Stimulated activated naive B cell treated with anti-CD40 and anti-IgM and Interleukin-4, amounts not matched to agents 10 μg/mL and 1 μg/mL and 100 μg/mL, for 72 hours (primary cell): ENCODE results near the gene CLSTN2.

Source experiments
- ATAC-seq, 2 donors: fragments of 150-1000 bp; cut with Tn5 transposase; replicated peaks; 2 replicates each; pipeline ENCODE4 v1.10.0; 2021; ENCODE audit warnings: moderate library complexity in 1 of 2
- DNase-seq: peaks from one replicate; pipeline ENCODE4 v3.0.0; 2021
- H3K27ac Mint-ChIP-seq: one replicate; pipeline ENCODE4 v1.8.0; 2022; ENCODE audit warnings: mild to moderate bottlenecking, mixed read lengths
- H3K27me3 Mint-ChIP-seq, 2 donors: one replicate each; pipeline ENCODE4 v1.8.0; 2022; ENCODE audit warnings: mixed read lengths in 2 of 2
- H3K36me3 Mint-ChIP-seq, 2 donors: one replicate each; pipeline ENCODE4 v1.8.0; 2022; ENCODE audit warnings: mixed read lengths in 2 of 2, mild to moderate bottlenecking in 1 of 2
- H3K4me1 Mint-ChIP-seq, 2 donors: one replicate each; pipeline ENCODE4 v1.8.0; 2022; ENCODE audit warnings: mixed read lengths in 2 of 2, mild to moderate bottlenecking in 1 of 2
- H3K4me3 Mint-ChIP-seq, 2 donors: one replicate each; pipeline ENCODE4 v1.8.0; 2022; ENCODE audit warnings: mild to moderate bottlenecking in 2 of 2, mixed read lengths in 2 of 2, moderate library complexity in 1 of 2
- H3K9me3 Mint-ChIP-seq, 2 donors: one replicate each; pipeline ENCODE4 v1.8.0; 2022; ENCODE audit warnings: mixed read lengths in 2 of 2, mild to moderate bottlenecking in 1 of 2

CLSTN2 gene

GRCh38 chr3:140249188-140249587, 314.2 kb downstream of the CLSTN2 start:
- H3K9me3 Mint-ChIP-seq, result peaks cover 0 to 2% of the 10 kb centered on the region in 2 donors
- H3K27me3 Mint-ChIP-seq, result no peaks in the 10 kb centered on the region
- no peak overlapping the region for H3K27ac Mint-ChIP-seq
- H3K4me1 Mint-ChIP-seq, result no peaks in the 10 kb centered on the region
- H3K36me3 Mint-ChIP-seq, result no peaks in the 10 kb centered on the region
- H3K4me3 Mint-ChIP-seq, result no peak overlapping the region
- DNase-seq, result no peak
- ATAC-seq, result no peak

- H3K27me3 Mint-ChIP-seq, result no peaks in the 10 kb centered on the region
- peaks cover 0 to 2% of the 10 kb centered on the region in 2 donors for H3K9me3 Mint-ChIP-seq
- no peaks in the 10 kb centered on the region for H3K36me3 Mint-ChIP-seq
- DNase-seq (no peak), ATAC-seq (no peak)
- no peak overlapping the region for H3K4me3 Mint-ChIP-seq
- H3K27ac Mint-ChIP-seq, result no peak overlapping the region
- no peaks in the 10 kb centered on the region for H3K4me1 Mint-ChIP-seq
Observed at GRCh38 chr3:140250010-140250855, 315.2 kb downstream of the CLSTN2 start.

GRCh38 chr3:140250945-140251344, 316.0 kb downstream of the CLSTN2 start:
- H3K4me1 Mint-ChIP-seq, result no peaks in the 10 kb centered on the region
- DNase-seq (no peak), ATAC-seq (no peak)
- no peak overlapping the region for H3K4me3 Mint-ChIP-seq
- no peak overlapping the region for H3K27ac Mint-ChIP-seq
- H3K9me3 Mint-ChIP-seq, result peaks cover 0 to 2% of the 10 kb centered on the region in 2 donors
- H3K27me3 Mint-ChIP-seq, result no peaks in the 10 kb centered on the region
- H3K36me3 Mint-ChIP-seq, result no peaks in the 10 kb centered on the region

- no peaks in the 10 kb centered on the region for H3K4me1 Mint-ChIP-seq
- no peak overlapping the region for H3K4me3 Mint-ChIP-seq
- no peak for ATAC-seq
- DNase-seq, result no peak
- H3K27ac Mint-ChIP-seq, result no peak overlapping the region
- no peaks in the 10 kb centered on the region for H3K36me3 Mint-ChIP-seq
- no peaks in the 10 kb centered on the region for H3K27me3 Mint-ChIP-seq
- H3K9me3 Mint-ChIP-seq, result peaks cover 0 to 2% of the 10 kb centered on the region in 2 donors
Observed at GRCh38 chr3:140251678-140252077, 316.7 kb downstream of the CLSTN2 start.

GRCh38 chr3:140252812-140253656, 318.0 kb downstream of the CLSTN2 start:
- Mint-ChIP-seq H3K9me3 (peaks cover 0 to 2% of the 10 kb centered on the region in 2 donors), H3K4me1 (no peaks in the 10 kb centered on the region), H3K27ac (no peak overlapping the region), H3K36me3 (no peaks in the 10 kb centered on the region), H3K27me3 (no peaks in the 10 kb centered on the region), H3K4me3 (no peak overlapping the region)
- DNase-seq, result no peak
- no peak for ATAC-seq

- no peak for DNase-seq
- no peaks in the 10 kb centered on the region for H3K9me3 Mint-ChIP-seq
- H3K4me1 Mint-ChIP-seq, result no peaks in the 10 kb centered on the region
- no peak overlapping the region for H3K27ac Mint-ChIP-seq
- no peaks in the 10 kb centered on the region for H3K27me3 Mint-ChIP-seq
- H3K36me3 Mint-ChIP-seq, result no peaks in the 10 kb centered on the region
- ATAC-seq, result no peak
- no peak overlapping the region for H3K4me3 Mint-ChIP-seq
Observed at GRCh38 chr3:140258222-140258724, 323.3 kb downstream of the CLSTN2 start.

GRCh38 chr3:140265302-140265701, 330.3 kb downstream of the CLSTN2 start:
- Mint-ChIP-seq H3K27ac (no peak overlapping the region), H3K36me3 (no peaks in the 10 kb centered on the region), H3K4me3 (no peak overlapping the region), H3K4me1 (no peaks in the 10 kb centered on the region), H3K9me3 (no peaks in the 10 kb centered on the region), H3K27me3 (no peaks in the 10 kb centered on the region)
- DNase-seq (no peak), ATAC-seq (no peak)

- DNase-seq, result no peak
- Mint-ChIP-seq H3K4me3 (no peak overlapping the region), H3K9me3 (no peaks in the 10 kb centered on the region), H3K27me3 (no peaks in the 10 kb centered on the region), H3K27ac (no peak overlapping the region), H3K36me3 (no peaks in the 10 kb centered on the region), H3K4me1 (no peaks in the 10 kb centered on the region)
- ATAC-seq, result no peak
Observed at GRCh38 chr3:140268103-140268502, 333.1 kb downstream of the CLSTN2 start.

GRCh38 chr3:140268610-140269009, 333.6 kb downstream of the CLSTN2 start:
- no peak overlapping the region for H3K4me3 Mint-ChIP-seq
- no peak for DNase-seq
- H3K27ac Mint-ChIP-seq, result no peak overlapping the region
- no peaks in the 10 kb centered on the region for H3K9me3 Mint-ChIP-seq
- no peak for ATAC-seq
- H3K27me3 Mint-ChIP-seq, result no peaks in the 10 kb centered on the region
- H3K36me3 Mint-ChIP-seq, result no peaks in the 10 kb centered on the region
- H3K4me1 Mint-ChIP-seq, result no peaks in the 10 kb centered on the region

GRCh38 chr3:140270329-140270728, 335.3 kb downstream of the CLSTN2 start:
- H3K4me3 Mint-ChIP-seq, result no peak overlapping the region
- ATAC-seq (no peak), DNase-seq (no peak)
- H3K4me1 Mint-ChIP-seq, result no peaks in the 10 kb centered on the region
- no peaks in the 10 kb centered on the region for H3K9me3 Mint-ChIP-seq
- H3K27me3 Mint-ChIP-seq, result no peaks in the 10 kb centered on the region
- no peak overlapping the region for H3K27ac Mint-ChIP-seq
- no peaks in the 10 kb centered on the region for H3K36me3 Mint-ChIP-seq

GRCh38 chr3:140273542-140274195, 338.7 kb downstream of the CLSTN2 start:
- Mint-ChIP-seq H3K4me3 (no peak overlapping the region), H3K27ac (no peak overlapping the region), H3K9me3 (no peaks in the 10 kb centered on the region), H3K27me3 (peaks cover 0 to 3% of the 10 kb centered on the region in 2 donors), H3K4me1 (no peaks in the 10 kb centered on the region), H3K36me3 (no peaks in the 10 kb centered on the region)
- no peak for ATAC-seq
- no peak for DNase-seq

GRCh38 chr3:140274429-140274828, 339.4 kb downstream of the CLSTN2 start:
- Mint-ChIP-seq H3K9me3 (no peaks in the 10 kb centered on the region), H3K4me1 (no peaks in the 10 kb centered on the region), H3K4me3 (no peak overlapping the region), H3K27ac (no peak overlapping the region), H3K36me3 (no peaks in the 10 kb centered on the region), H3K27me3 (peaks cover 0 to 3% of the 10 kb centered on the region in 2 donors)
- no peak for DNase-seq
- no peak for ATAC-seq

GRCh38 chr3:140276703-140277102, 341.7 kb downstream of the CLSTN2 start:
- DNase-seq (no peak), ATAC-seq (peak; percentile 33 to 41)
- H3K27ac Mint-ChIP-seq, result no peak overlapping the region
- no peaks in the 10 kb centered on the region for H3K9me3 Mint-ChIP-seq
- H3K4me1 Mint-ChIP-seq, result no peaks in the 10 kb centered on the region
- no peak overlapping the region for H3K4me3 Mint-ChIP-seq
- H3K36me3 Mint-ChIP-seq, result no peaks in the 10 kb centered on the region
- peaks cover 0 to 9% of the 10 kb centered on the region in 2 donors for H3K27me3 Mint-ChIP-seq

- no peak for ATAC-seq
- H3K4me3 Mint-ChIP-seq, result no peak overlapping the region
Observed at GRCh38 chr3:140277886-140278285, 342.9 kb downstream of the CLSTN2 start.

More at GRCh38 chr3:140277886-140278285, 342.9 kb downstream of the CLSTN2 start:
- H3K27me3 Mint-ChIP-seq, result peaks cover 0 to 9% of the 10 kb centered on the region in 2 donors
- no peaks in the 10 kb centered on the region for H3K36me3 Mint-ChIP-seq
- H3K9me3 Mint-ChIP-seq, result no peaks in the 10 kb centered on the region
- no peaks in the 10 kb centered on the region for H3K4me1 Mint-ChIP-seq
- no peak for DNase-seq
- H3K27ac Mint-ChIP-seq, result no peak overlapping the region
